ENCODE data around the gene TERT.
"Not testable (repeated sequence)": the region's sequence is repeated elsewhere in the genome, so short reads cannot be mapped to it uniquely, and the experiment has no call there.

TERT gene

GRCh38 chr5:1294835-1295649 is at the start of gene TERT:
TSS of gene TERT (minus strand) at chr5:1295068. CDS start at chr5:1294989, 79 bp downstream.
- no peak for DNase-seq

GRCh38 chr5:1343931-1344901 is 49.3 kb upstream of the TERT start:
- DNase-seq, result no peak

DNA sequence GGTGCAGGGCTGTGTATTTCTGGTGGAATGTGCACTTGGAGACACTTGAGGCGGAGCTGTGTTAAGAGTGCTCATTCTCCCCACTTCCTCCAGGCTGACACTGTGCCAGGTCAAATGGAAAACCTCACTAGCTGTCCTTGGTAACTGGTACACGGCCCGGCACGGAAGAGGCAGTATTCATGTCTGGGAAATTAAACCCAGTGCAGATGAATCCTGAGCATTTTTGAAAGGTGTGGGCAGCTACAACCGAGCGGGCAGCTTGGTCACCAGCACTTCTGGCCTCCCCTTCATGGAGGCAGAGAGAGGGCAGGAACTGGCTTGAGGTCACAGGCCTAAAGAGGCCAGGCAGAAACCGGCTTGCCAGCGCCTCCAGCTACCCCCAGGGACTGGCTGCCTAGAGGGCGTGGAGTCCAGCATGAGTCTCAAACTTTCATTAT is 48.5 kb upstream of the TERT start:
- DNase-seq, result no peak

GRCh38 chr5:1342711-1343110 is 47.8 kb upstream of the TERT start:
- DNase-seq, result not testable (repeated sequence)

DNA sequence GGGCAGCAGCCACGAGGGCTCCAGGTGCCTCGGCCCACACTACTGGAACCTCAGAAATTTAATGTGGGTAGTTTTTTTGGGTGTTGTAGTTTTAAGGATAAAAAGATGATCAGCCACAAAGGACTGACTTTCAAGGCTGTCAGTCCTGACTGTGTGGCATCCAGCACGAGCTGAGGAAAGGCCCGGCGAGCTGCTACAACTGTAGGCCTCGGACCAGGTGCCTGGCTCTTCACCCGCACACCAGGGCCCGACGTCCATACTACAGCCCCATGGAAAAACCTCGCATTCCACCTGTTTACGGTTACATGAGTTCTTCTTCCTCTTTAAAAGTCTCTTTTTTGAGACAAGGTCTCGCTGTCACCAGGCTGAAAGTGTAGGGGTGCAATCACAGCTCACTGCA is 47.4 kb upstream of the TERT start:
- DNase-seq, result no peak

DNA sequence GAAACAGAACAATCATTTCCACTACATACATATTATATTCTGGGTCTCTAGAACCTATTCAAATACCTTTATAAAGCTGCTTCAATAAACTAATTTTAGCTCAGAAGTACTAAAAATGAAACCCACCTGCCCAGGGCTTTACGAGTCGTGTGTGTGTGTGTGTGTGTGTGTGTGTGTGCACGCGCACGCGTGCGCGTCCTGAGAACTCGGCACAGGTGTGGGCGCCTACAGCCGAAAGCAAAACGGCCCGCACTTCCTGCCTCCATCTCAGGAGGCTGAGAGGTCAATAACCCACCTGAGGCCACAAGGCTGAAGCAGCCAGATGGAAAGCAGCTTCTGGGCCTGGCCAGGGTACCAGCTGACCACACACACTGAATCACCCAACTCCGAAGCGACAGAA is 47.0 kb upstream of the TERT start:
- DNase-seq, result no peak

- not testable (repeated sequence) for DNase-seq
Measured at GRCh38 chr5:1339818-1340210, 44.9 kb upstream of the TERT start.

GRCh38 chr5:1339139-1339817 is 44.4 kb upstream of the TERT start:
- not testable (repeated sequence) for DNase-seq

DNA sequence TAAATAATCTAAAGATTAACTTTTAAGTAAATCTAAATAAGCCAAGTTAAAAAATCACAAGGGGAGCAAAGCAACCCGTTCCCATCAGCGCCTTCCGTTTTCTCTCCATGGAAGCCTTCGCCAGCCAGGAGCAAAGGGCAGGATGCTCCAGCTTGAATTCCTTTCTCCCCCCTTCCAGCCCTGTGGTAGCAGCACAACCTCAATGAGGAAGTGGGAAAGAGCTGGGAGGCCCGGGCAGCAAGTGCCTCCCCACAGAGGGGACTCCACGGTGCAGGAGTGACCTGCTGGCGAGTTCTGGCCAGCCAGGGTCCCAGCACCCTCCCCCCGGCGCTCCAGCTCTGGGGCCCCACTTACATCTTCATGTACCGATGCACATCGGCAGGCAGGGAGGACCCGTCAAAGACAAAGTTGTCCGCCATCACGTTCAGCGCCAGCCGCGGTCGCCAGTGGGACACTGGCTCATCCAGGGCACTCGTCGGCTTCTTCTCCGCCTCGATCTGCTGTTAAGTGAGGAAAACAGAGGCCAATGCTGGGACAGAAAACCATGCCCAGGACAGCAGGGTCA is 43.7 kb upstream of the TERT start:
- DNase-seq, result no peak

GRCh38 chr5:1338196-1338490 is 43.3 kb upstream of the TERT start:
- DNase-seq, result no peak

DNA sequence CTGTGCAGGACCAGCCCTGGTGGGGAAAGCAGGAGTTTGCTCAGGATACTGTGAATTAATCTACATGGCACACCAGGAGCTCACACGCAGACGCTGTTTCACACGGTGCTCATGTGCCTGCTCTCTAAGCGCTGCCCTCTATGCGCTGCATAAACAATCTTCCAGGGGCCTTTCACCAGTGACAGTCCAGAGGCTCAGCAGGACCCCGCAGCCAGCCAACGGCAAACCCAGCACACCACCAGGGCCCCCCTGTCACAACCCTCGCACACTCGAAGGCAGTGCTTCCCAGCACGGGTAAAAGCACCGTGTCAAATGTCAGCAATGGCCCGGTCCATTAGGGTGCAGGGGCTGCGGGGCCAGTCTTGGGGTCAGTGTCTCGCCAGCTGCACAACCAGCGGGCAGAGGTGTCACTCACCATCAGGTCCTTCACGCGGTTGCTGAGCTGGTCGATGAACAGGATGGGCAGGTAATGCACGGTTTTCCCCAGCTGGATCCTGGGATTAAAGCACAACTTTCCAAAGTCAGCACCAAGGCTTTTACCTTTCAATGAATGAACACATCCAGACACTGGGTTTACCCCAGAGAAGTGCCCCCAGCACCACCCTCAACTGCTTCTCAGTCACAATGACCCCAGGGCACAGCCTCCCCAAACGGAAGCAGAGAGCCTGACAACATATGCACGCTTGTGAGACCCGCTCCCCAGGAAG is 42.8 kb upstream of the TERT start:
- no peak for DNase-seq

- DNase-seq, result no peak
Measured at GRCh38 chr5:1336749-1337488, 42.1 kb upstream of the TERT start.

GRCh38 chr5:1336106-1336561 is 41.3 kb upstream of the TERT start:
- no peak for DNase-seq

DNA sequence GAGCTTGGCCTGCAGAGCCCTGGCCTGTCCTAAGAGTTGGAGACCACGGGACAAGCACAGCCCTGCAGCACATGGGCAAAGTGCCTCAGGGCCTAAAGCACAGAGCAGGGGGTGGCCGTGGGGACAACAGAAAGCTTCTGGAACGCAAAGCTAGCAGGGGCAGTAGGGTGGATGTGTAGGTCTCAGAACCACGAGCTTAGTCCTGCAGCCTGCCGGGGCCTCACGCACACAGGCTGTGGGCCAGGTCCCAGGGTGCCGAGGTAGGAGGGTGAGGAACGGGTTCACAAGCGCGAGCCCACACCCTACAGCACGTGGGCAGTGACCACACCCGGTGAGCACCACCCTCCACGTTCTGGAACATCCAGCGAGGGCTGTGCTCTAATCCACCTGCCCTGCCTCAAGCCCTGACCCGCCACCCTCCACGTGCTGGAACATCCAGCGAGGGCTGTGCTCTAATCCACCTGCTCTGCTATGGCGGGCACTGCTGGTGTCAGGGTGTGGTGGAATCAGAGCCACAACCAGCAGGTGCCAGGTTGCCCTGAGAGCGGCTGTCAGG is 40.8 kb upstream of the TERT start:
- no peak for DNase-seq

- no peak for DNase-seq
Measured at GRCh38 chr5:1334831-1335539, 40.1 kb upstream of the TERT start.

DNA sequence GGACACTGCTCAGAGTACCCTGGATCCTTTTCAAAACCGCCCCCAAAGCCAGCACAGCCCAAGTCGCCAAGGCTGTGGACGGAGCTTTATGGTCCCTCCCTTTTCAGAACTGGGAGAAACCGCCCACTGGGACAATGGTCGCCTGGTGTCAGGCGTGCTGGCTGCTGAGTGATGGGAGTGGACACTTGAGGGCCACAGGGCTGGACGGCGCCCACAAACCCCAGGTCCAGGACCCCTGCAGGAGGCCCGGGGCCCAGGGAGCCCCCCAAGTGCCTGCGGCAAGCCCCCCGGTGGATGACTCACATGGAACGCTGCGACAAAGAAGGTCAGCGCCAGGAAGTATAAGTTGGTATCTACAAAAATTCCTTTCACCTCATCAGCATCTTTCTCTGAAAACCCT is 39.1 kb upstream of the TERT start:
- DNase-seq, result no peak

DNA sequence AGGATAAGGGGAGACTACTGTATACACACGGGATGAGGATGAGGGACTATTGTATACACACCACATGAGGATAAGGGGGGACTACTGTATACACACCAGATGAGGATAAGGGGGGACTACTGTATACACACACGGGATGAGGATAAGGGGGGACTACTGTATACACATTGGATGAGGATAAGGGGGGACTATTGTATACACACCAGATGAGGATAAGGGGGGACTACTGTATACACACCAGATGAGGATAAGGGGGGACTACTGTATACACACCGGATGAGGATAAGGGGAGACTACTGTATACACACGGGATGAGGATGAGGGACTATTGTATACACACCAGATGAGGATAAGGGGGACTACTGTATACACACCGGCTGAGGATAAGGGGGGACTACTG is 38.4 kb upstream of the TERT start:
- DNase-seq, result not testable (repeated sequence)

- DNase-seq, result no peak
Measured at GRCh38 chr5:1332461-1333001, 37.7 kb upstream of the TERT start.

DNA sequence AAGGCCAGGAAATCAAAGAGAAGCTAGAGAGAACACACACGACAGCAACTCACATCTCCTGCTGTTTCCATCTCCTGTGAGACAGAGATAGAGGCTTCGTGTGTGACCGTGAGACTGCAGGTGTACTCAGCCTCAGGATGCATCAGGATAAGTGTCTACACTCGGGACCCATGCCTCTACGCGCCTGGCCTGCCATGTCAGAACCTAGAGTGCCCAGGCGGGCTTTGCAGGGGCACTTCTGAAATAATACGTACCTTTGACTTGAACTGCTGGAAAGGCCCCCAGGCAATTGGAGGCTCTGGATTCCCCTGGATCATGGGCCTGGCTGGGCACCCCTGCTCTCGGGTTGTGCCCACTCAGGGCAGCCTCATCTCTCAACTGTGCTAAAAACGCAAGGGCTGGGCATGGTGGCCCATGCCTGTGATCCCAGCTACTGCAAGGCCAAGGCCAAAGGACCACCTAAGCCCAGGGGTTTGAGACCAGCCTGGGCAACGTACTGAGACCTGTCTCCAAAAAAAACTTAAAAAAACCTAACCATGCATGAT is 37.1 kb upstream of the TERT start:
- no peak for DNase-seq
